ENCODE measurements around the gene DNAH7.

Gene DNAH7

GRCh38 chr2:195857132-195857531, 211.5 kb downstream of the DNAH7 start:
- no peak for DNase-seq

- no peak for DNase-seq
Measured at GRCh38 chr2:195850764-195851163, 217.9 kb downstream of the DNAH7 start.

GRCh38 chr2:195848119-195848899, 220.3 kb downstream of the DNAH7 start:
- DNase-seq: no peak

- no peak for DNase-seq
Measured at GRCh38 chr2:195842932-195843331, 225.7 kb downstream of the DNAH7 start.

- no peak for DNase-seq
Measured at GRCh38 chr2:195838002-195838401, 230.6 kb downstream of the DNAH7 start.

- no peak for DNase-seq
Measured at GRCh38 chr2:195836002-195836401, 232.6 kb downstream of the DNAH7 start.

GRCh38 chr2:195834836-195835235, 233.8 kb downstream of the DNAH7 start:
- DNase-seq: no peak

GRCh38 chr2:195830968-195831950, 237.4 kb downstream of the DNAH7 start:
- no peak for DNase-seq

- no peak for DNase-seq
Measured at GRCh38 chr2:195824478-195824877, 244.2 kb downstream of the DNAH7 start.

GRCh38 chr2:195823206-195823605, 245.4 kb downstream of the DNAH7 start:
- DNase-seq: no peak

GRCh38 chr2:195821566-195821932, 247.1 kb downstream of the DNAH7 start:
- DNase-seq: no peak

GRCh38 chr2:195820867-195821565, 247.6 kb downstream of the DNAH7 start:
- no peak for DNase-seq

- no peak for DNase-seq
Measured at GRCh38 chr2:195820373-195820772, 248.3 kb downstream of the DNAH7 start.

- no peak for DNase-seq
Measured at GRCh38 chr2:195819276-195819675, 249.4 kb downstream of the DNAH7 start.

GRCh38 chr2:195818526-195818925, 250.1 kb downstream of the DNAH7 start:
- no peak for DNase-seq

GRCh38 chr2:195818106-195818505, 250.5 kb downstream of the DNAH7 start:
- DNase-seq: no peak

- no peak for DNase-seq
Measured at GRCh38 chr2:195815083-195815482, 253.6 kb downstream of the DNAH7 start.

GRCh38 chr2:195813421-195813820, 255.2 kb downstream of the DNAH7 start:
- DNase-seq: no peak

- DNase-seq: no peak
Measured at GRCh38 chr2:195810340-195811098, 258.1 kb downstream of the DNAH7 start.

- no peak for DNase-seq
Measured at GRCh38 chr2:195808189-195808588, 260.4 kb downstream of the DNAH7 start.

GRCh38 chr2:195805283-195805976, 263.2 kb downstream of the DNAH7 start:
- no peak for DNase-seq

GRCh38 chr2:195795879-195796278, 272.8 kb downstream of the DNAH7 start:
- no peak for DNase-seq

All from activated T-cell treated with anti-CD3 and anti-CD28 coated beads for 4 hours (primary cell).